Measurements from ENCODE around the gene CPNE7.

The CPNE7 gene

GRCh38 chr16:89641458-89642119, 66.0 kb downstream of the CPNE7 start:
- TF ChIP-seq CTCF (IDR thresholded peaks at IDR 0.05; ENCODE audit: control insufficient read depth, extremely low read depth, insufficient read depth) = no peak
- no peak for DNase-seq (ENCODE audit: low read depth)
- H3K4me3 ChIP-seq (ENCODE audit: low read depth, low read length) = no peak overlapping the region

- TF ChIP-seq CTCF (IDR thresholded peaks at IDR 0.05; ENCODE audit: control insufficient read depth, extremely low read depth, insufficient read depth) = no peak
- no peak overlapping the region for H3K4me3 ChIP-seq (ENCODE audit: low read depth, low read length)
- DNase-seq (ENCODE audit: low read depth) = no peak
These were observed 67.0 kb downstream of the CPNE7 start for GRCh38 chr16:89642574-89642973.

- DNase-seq (ENCODE audit: low read depth) = no peak
- no peak overlapping the region for H3K4me3 ChIP-seq (ENCODE audit: low read depth, low read length)
- no peak for TF ChIP-seq CTCF (IDR thresholded peaks at IDR 0.05; ENCODE audit: control insufficient read depth, extremely low read depth, insufficient read depth)
These were observed 68.3 kb downstream of the CPNE7 start for GRCh38 chr16:89643769-89644300.

GRCh38 chr16:89645122-89645521, 69.6 kb downstream of the CPNE7 start:
- H3K4me3 ChIP-seq (ENCODE audit: low read depth, low read length) = no peak overlapping the region
- DNase-seq (ENCODE audit: low read depth) = no peak
- no peak for TF ChIP-seq CTCF (IDR thresholded peaks at IDR 0.05; ENCODE audit: control insufficient read depth, extremely low read depth, insufficient read depth)

- no peak for TF ChIP-seq CTCF (IDR thresholded peaks at IDR 0.05; ENCODE audit: control insufficient read depth, extremely low read depth, insufficient read depth)
- no peak overlapping the region for H3K4me3 ChIP-seq (ENCODE audit: low read depth, low read length)
These were observed 70.7 kb downstream of the CPNE7 start for GRCh38 chr16:89646270-89646669.

More at GRCh38 chr16:89646270-89646669, 70.7 kb downstream of the CPNE7 start:
- no peak for DNase-seq (ENCODE audit: low read depth)

Measured in LNCaP clone FGC (cell line).